ENCODE measurements around the gene ZNF595. TPM values are rescaled to one million over a fixed set of nuclear protein-coding genes. Genes with fewer than 3 reads are reported as not detected.
A peak's percentile ranks its signal among the peaks of the same experiment; 100 is the strongest.
"Not testable (repeated sequence)": the region's sequence is repeated elsewhere in the genome, so short reads cannot be mapped to it uniquely, and the experiment has no call there.

ZNF595 gene
- total RNA-seq, 2 donors from 2014 or later: 14.1 to 83.6 TPM

DNA sequence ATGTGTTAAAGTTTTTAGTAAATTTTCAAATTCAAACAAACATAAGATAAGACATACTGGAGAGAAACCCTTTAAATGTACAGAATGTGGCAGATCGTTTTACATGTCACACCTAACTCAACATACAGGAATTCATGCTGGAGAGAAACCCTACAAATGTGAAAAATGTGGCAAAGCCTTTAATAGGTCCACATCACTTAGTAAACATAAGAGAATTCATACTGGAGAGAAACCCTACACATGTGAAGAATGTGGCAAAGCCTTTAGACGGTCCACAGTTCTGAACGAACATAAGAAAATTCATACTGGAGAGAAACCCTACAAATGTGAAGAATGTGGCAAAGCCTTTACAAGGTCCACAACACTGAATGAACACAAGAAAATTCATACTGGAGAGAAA lies 32.8 kb downstream of the ZNF595 start:
- no peak for TF ChIP-seq POLR2A (IDR thresholded peaks at IDR 0.05)
- TF ChIP-seq, protein P1, sequence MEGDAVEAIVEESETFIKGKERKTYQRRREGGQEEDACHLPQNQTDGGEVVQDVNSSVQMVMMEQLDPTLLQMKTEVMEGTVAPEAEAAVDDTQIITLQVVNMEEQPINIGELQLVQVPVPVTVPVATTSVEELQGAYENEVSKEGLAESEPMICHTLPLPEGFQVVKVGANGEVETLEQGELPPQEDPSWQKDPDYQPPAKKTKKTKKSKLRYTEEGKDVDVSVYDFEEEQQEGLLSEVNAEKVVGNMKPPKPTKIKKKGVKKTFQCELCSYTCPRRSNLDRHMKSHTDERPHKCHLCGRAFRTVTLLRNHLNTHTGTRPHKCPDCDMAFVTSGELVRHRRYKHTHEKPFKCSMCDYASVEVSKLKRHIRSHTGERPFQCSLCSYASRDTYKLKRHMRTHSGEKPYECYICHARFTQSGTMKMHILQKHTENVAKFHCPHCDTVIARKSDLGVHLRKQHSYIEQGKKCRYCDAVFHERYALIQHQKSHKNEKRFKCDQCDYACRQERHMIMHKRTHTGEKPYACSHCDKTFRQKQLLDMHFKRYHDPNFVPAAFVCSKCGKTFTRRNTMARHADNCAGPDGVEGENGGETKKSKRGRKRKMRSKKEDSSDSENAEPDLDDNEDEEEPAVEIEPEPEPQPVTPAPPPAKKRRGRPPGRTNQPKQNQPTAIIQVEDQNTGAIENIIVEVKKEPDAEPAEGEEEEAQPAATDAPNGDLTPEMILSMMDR (IDR thresholded peaks at IDR 0.05): no peak
- TF ChIP-seq POLR2AphosphoS5 (IDR thresholded peaks at IDR 0.05): no peak
- intact Hi-C loops (cut with DNase I): no loop called here
- Histone ChIP-seq H3K9me3 (peaks cover 11% of the 10 kb centered on the region), H3K4me3 (no peak overlapping the region), H3K4me1 (replicated peaks) (no peaks in the 10 kb centered on the region), H3K36me3 (peaks cover 6 to 8% of the 10 kb centered on the region in 2 donors), H3K27me3 (replicated peaks; ENCODE audit: insufficient read depth) (no peaks in the 10 kb centered on the region), H3K27ac (no peak overlapping the region)
- DNase-seq (ENCODE audit: low spot score): no peak
- 91% methylated on average over 3 of the region's 3 CpGs for WGBS

- H3K27me3 ChIP-seq (replicated peaks; ENCODE audit: insufficient read depth); H3K4me1 ChIP-seq (replicated peaks); H3K27ac ChIP-seq; H3K4me3 ChIP-seq; intact Hi-C loops (cut with DNase I); DNase-seq (ENCODE audit: low spot score); H3K36me3 ChIP-seq: not testable (repeated sequence)
- 92% methylated on average over 7 of the region's 7 CpGs for WGBS
- H3K9me3 ChIP-seq: peaks cover 11% of the 10 kb centered on the region
Measured at GRCh38 chr4:86559-87324, 33.6 kb downstream of the ZNF595 start.

- TF ChIP-seq POLR2AphosphoS5 (IDR thresholded peaks at IDR 0.05) (no peak), POLR2A (IDR thresholded peaks at IDR 0.05) (no peak)
- TF ChIP-seq, protein P1 (IDR thresholded peaks at IDR 0.05): no peak
- H3K9me3 ChIP-seq: no peaks in the 10 kb centered on the region
- no peak overlapping the region for H3K4me3 ChIP-seq
- H3K4me1 ChIP-seq (replicated peaks): no peaks in the 10 kb centered on the region
- no peak for DNase-seq (ENCODE audit: low spot score)
- WGBS: 85% methylated on average over 1 of the region's 1 CpG
- H3K36me3 ChIP-seq: no peaks in the 10 kb centered on the region
- no peaks in the 10 kb centered on the region for H3K27me3 ChIP-seq (replicated peaks; ENCODE audit: insufficient read depth)
- no peak overlapping the region for H3K27ac ChIP-seq
- intact Hi-C loops (cut with DNase I): no loop called here
Measured at GRCh38 chr4:98386-98785, 45.3 kb downstream of the ZNF595 start.

DNA sequence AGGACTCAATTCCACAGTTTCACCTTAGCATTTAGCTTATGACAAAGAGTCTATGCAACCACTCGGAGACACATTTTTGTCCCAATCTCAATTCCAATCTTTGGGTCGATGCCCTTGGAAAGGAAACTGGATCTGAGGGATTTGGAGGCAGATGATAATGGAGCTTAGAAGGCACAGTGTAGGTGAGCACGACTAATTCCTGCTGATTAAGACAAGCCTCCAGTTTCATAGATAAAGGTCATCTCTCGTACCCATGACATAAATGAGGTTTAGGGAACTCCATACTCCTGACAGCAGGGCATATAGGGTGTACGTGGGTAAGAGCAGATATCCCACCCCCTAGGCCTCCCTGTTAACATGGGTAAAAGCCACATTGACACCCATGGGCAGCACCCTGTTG lies 46.7 kb downstream of the ZNF595 start:
- no peaks in the 10 kb centered on the region for H3K27me3 ChIP-seq (replicated peaks; ENCODE audit: insufficient read depth)
- no peaks in the 10 kb centered on the region for H3K4me1 ChIP-seq (replicated peaks)
- no peaks in the 10 kb centered on the region for H3K9me3 ChIP-seq
- no peak overlapping the region for H3K27ac ChIP-seq
- no peak overlapping the region for H3K4me3 ChIP-seq
- WGBS: 88% methylated on average over 5 of the region's 5 CpGs
- H3K36me3 ChIP-seq: no peaks in the 10 kb centered on the region
- intact Hi-C loops (cut with DNase I): no loop called here
- DNase-seq (ENCODE audit: low spot score): no peak
- TF ChIP-seq POLR2AphosphoS5 (IDR thresholded peaks at IDR 0.05) (no peak), POLR2A (IDR thresholded peaks at IDR 0.05) (no peak)
- TF ChIP-seq, protein P1 (IDR thresholded peaks at IDR 0.05): no peak

DNA sequence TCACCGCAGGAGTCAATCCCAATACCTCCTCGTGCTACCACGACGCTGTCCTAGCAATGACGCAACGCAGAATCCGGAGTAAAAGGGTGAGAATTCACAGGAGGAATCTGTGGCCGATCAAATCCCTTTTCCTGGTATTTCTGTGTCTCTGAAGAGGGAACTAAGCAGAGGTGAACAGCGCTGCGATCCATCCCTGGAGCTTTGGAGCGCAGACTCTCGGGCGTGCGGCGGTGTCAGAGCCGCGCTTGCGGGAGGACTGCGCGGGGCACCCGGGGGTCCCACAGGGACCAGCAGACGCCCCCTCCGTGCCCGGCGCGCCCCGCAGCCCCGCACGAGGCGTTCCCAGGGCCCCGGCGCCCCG lies 53.9 kb downstream of the ZNF595 start:
- Histone ChIP-seq H3K27ac (no peak overlapping the region), H3K4me1 (replicated peaks) (no peaks in the 10 kb centered on the region), H3K36me3 (no peaks in the 10 kb centered on the region), H3K9me3 (no peaks in the 10 kb centered on the region), H3K4me3 (peak overlapping the region in 1 of 2 donors; percentile 21), H3K27me3 (replicated peaks; ENCODE audit: insufficient read depth) (peaks cover 5% of the 10 kb centered on the region)
- 15% methylated on average over 17 of the region's 33 CpGs for WGBS
- no peak for DNase-seq (ENCODE audit: low spot score)
- TF ChIP-seq POLR2A (IDR thresholded peaks at IDR 0.05) (no peak), POLR2AphosphoS5 (IDR thresholded peaks at IDR 0.05) (no peak)
- TF ChIP-seq, protein P1 (IDR thresholded peaks at IDR 0.05): no peak
- intact Hi-C loops (cut with DNase I): no loop called here

Data from prostate gland (tissue), 2 donors.